Ovary (tissue), 9 donors: ENCODE data around the gene ZNF524. TPM values are rescaled to one million over a fixed set of nuclear protein-coding genes. Genes with fewer than 3 reads are reported as not detected.

Experiments used
- DNase-seq, 5 donors: peaks; one replicate each; pipeline ENCODE4 v3.0.0-alpha.2; 2019 to 2020
- H3K27ac ChIP-seq, 2 donors: fragments of 200-600 bp; one replicate each; pipeline versions ENCODE4 v1.5.1 to v1.8.0; 2019 to 2022
- H3K27me3 ChIP-seq: fragments of 200-600 bp; one replicate; pipeline ENCODE4 v1.8.0; 2022
- H3K36me3 ChIP-seq: fragments of 200-600 bp; sonication (generic); one replicate; pipeline ENCODE4 v1.5.1; 2019
- H3K4me1 ChIP-seq: one replicate; pipeline ENCODE4 v1.8.1; 2013; ENCODE audit warnings: mild to moderate bottlenecking, moderate library complexity; ENCODE audit not compliant: insufficient read depth
- H3K4me3 ChIP-seq: fragments of 200-600 bp; sonication (generic); one replicate; pipeline ENCODE4 v1.5.1; 2017
- H3K9me3 ChIP-seq, 2 donors: fragments of 200-600 bp in 1 of 2; sonication (generic) in 1 of 2; one replicate each; pipeline versions ENCODE4 v1.5.1 to v1.8.1; 2013 to 2019; ENCODE audit warnings: mild to moderate bottlenecking in 1 of 2, moderate library complexity in 1 of 2
- EP300 ChIP-seq: sonication (generic); formaldehyde crosslinking; IDR thresholded peaks from one replicate; pipeline ENCODE4 v1.6.1; 2017; ENCODE audit warnings: antibody characterized with exemption
- POLR2A ChIP-seq: fragments of 450-650 bp; IDR thresholded peaks from one replicate; pipeline ENCODE4 v1.6.1; 2017; ENCODE audit warnings: antibody characterized with exemption, mild to moderate bottlenecking, moderate library complexity
- WGBS, 3 donors: extraction: QIAGEN DNeasy Blood & Tissue Kit in 1 of 3; methylation state at CpG; one replicate each; pipeline versions ENCODE4 v1.1.5 to v1.1.7; 2013 to 2017; 5-methylcytosine and 5-hydroxymethylcytosine counted together
- intact Hi-C, 4 donors: fragments of 100-400 bp; cut with DNase I; formaldehyde crosslinking; loops; one replicate each; pipeline versions ENCODE4 v1.11.0 to v1.15.1; 2022 to 2023
- polyA plus RNA-seq, 2 donors: library from polyadenylated mRNA; stranded (reverse); fragments of 200-250 nt in 1 of 2; fragments of 350-450 nt in 1 of 2; fragmentation: Illumina TruSeq in 1 of 2; extraction: RNeasy Lipid Tissue Mini Kit (QIAGEN cat#74804) in 1 of 2; gene quantifications; one replicate each; pipeline ENCODE4 v1.2.3, GENCODE V29; 2013 to 2014
- total RNA-seq, 7 donors: library from RNA; depleted of rRNA in 2 of 7; stranded (reverse); fragments of >200 nt in 2 of 7; fragmentation: NEBNext Ultra II Directional in 3 of 7; extraction: Animal tissue kit (Norgen Biotek cat#: 25700) in 3 of 7; gene quantifications; one replicate each; pipeline versions ENCODE4 v1.1.0 to v1.2.4, GENCODE V29; 2016 to 2023
- TF ChIP-seq, protein P1 (sequence below), 3 donors: fragments of 450-650 bp in 2 of 3; fragments of 200-600 bp in 1 of 3; IDR thresholded peaks; one replicate each; pipeline versions ENCODE4 v1.5.1 to v1.8.0; 2016 to 2022; ENCODE audit warnings: antibody characterized with exemption in 3 of 3, mild to moderate bottlenecking in 1 of 3
- donor health status: DM: no; HTN: no; CAD: no; lungs with moderate emphysema.
- donor health status: DM: no; HTN: no; CAD: no.
- donor health status: Bipolar disorder and iron deficiency.
- donor health status: DM: yes; HTN: yes; CAD: no.
- donor health status: DM: no; HTN: no; CAD: no.
- donor health status: DM: yes; HTN: yes; CAD: no.

Gene ZNF524
- total and polyA plus RNA-seq, 9 donors: 0.15 to 28.0 (median 17.8) TPM

DNA sequence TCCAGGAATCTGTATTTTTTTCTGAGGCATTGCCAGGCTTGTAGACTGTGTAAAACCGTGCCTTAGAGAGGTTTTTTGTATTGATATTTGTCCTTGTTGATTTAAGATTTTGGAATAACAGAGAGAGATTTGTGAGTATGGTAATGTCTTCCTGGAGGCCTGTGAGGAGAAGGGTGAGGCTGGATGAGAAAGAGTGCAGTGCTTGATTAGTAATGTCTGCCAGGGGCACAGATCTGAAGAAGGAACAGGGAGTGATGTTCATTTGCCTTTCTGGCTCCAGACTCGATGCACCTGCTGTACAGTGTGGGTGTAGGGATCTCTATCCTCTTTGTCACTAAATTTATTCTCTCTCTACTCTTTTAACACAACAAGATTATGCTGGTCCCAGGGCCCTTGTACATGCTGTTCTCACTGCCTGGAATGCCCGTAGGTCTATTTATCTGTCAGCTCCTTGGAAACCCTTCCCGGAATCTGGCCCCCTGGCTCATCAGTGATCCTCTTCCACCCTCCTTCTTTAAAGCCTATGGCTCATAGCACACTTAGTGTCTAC lies 5.0 kb upstream of the ZNF524 start:
- DNase-seq: no peak
- Histone ChIP-seq H3K4me1 (no peaks in the 10 kb centered on the region), H3K4me3 (no peak overlapping the region), H3K36me3 (no peaks in the 10 kb centered on the region), H3K27ac (no peak overlapping the region), H3K9me3 (no peaks in the 10 kb centered on the region), H3K27me3 (no peaks in the 10 kb centered on the region)
- 82 to 85% (median 84%) methylated on average over 4 of the region's 4 CpGs for WGBS, 3 donors
- TF ChIP-seq POLR2A (no peak), EP300 (no peak)
- TF ChIP-seq, protein P1, sequence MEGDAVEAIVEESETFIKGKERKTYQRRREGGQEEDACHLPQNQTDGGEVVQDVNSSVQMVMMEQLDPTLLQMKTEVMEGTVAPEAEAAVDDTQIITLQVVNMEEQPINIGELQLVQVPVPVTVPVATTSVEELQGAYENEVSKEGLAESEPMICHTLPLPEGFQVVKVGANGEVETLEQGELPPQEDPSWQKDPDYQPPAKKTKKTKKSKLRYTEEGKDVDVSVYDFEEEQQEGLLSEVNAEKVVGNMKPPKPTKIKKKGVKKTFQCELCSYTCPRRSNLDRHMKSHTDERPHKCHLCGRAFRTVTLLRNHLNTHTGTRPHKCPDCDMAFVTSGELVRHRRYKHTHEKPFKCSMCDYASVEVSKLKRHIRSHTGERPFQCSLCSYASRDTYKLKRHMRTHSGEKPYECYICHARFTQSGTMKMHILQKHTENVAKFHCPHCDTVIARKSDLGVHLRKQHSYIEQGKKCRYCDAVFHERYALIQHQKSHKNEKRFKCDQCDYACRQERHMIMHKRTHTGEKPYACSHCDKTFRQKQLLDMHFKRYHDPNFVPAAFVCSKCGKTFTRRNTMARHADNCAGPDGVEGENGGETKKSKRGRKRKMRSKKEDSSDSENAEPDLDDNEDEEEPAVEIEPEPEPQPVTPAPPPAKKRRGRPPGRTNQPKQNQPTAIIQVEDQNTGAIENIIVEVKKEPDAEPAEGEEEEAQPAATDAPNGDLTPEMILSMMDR (IDR thresholded peaks at IDR 0.05): no peak
- intact Hi-C loops: no loop called here

DNA sequence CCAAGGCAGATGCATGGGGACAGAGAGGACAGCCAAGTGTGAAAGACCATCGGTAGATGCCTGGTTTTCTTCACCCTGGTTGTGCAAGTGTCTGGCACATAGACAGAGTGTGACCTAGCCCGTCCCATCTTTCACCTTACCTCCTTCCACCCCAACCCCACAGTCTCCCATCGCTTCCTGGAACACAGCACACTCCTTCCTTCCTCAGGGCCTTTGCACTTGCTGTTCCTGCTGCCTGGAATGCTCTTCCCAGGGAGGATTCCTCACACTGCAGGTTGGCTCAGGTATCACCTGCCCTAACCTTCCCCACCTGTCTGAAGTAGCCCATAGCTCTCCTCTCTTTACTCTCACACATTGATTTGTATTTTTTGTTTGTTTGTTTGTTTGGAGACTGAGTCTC lies 3.8 kb upstream of the ZNF524 start:
- intact Hi-C loops: no loop called here
- 88 to 93% (median 88%) methylated on average over 3 of the region's 3 CpGs for WGBS, 3 donors
- no peaks in the 10 kb centered on the region for H3K36me3 ChIP-seq
- no peak overlapping the region for H3K27ac ChIP-seq
- no peak for TF ChIP-seq EP300
- TF ChIP-seq POLR2A: no peak
- TF ChIP-seq, protein P1 (IDR thresholded peaks at IDR 0.05): no peak
- no peaks in the 10 kb centered on the region for H3K4me1 ChIP-seq
- no peaks in the 10 kb centered on the region for H3K9me3 ChIP-seq
- no peak for DNase-seq
- no peaks in the 10 kb centered on the region for H3K27me3 ChIP-seq
- no peak overlapping the region for H3K4me3 ChIP-seq

DNA sequence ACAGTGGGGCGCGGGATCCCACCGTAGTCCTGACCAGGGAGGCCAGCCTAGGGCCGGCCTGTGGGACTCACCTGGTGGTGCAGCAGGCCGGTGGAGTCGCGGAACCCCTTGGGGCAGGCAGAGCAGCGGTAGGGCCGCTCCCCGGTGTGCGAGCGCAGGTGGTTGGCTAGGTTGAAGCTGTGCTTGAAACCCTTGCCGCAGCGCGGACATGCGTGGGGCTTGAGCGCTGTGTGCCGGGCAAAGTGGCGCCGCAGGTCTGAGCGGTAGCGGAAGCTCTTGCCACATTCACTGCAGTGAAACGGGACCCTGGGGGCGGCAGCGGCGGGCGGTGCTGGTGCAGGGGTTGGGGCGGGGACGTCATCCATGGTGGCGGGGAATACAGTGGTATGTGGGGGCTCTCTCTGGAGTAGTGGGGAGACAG lies 2.6 kb upstream of the ZNF524 start:
- Histone ChIP-seq H3K4me1 (no peaks in the 10 kb centered on the region), H3K27ac (no peak overlapping the region), H3K36me3 (no peaks in the 10 kb centered on the region), H3K9me3 (no peaks in the 10 kb centered on the region), H3K4me3 (no peak overlapping the region), H3K27me3 (no peaks in the 10 kb centered on the region)
- intact Hi-C loops: no loop called here
- TF ChIP-seq EP300 (no peak), POLR2A (no peak)
- TF ChIP-seq, protein P1 (IDR thresholded peaks at IDR 0.05): no peak
- peak in 4 of 5 donors; percentile 44 to 71 (median 64) for DNase-seq
- WGBS, 3 donors: 93 to 96% (median 95%) methylated on average over 30 of the region's 30 CpGs

DNA sequence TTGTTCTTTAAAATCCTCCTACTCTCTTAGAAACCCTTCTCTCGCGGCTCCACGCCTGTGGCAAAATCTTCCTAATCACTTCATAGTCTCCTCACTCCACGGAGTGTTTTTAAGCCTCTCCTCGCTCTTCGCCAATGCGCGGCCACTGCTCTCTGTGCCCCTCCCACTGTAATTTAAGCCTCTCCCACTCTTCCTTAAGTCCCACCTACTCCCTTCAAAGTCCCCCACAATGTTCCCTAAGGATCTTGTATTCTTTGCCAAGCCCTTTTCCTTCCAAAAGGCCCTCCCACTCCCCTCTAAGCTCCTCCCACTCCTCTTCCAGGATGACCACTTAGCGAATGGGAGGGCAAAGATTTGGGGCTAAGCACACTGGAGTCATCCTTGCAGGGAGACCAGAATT lies 2.1 kb upstream of the ZNF524 start:
- DNase-seq: peak in 1 of 5 donors; percentile 50
- Histone ChIP-seq H3K27ac (no peak overlapping the region), H3K4me3 (no peak overlapping the region), H3K9me3 (no peaks in the 10 kb centered on the region), H3K27me3 (no peaks in the 10 kb centered on the region), H3K4me1 (no peaks in the 10 kb centered on the region), H3K36me3 (no peaks in the 10 kb centered on the region)
- WGBS, 3 donors: 77 to 90% (median 83%) methylated on average over 9 of the region's 9 CpGs
- intact Hi-C loops: no loop called here
- no peak for TF ChIP-seq POLR2A
- TF ChIP-seq EP300: no peak
- TF ChIP-seq, protein P1 (IDR thresholded peaks at IDR 0.05): no peak
